ENCODE results near the gene CLNK.

- no peak for TF ChIP-seq CTCF (conservative IDR thresholded peaks at IDR 0.05; ENCODE audit: low read length)
- TF ChIP-seq EZH2phosphoT487 (IDR thresholded peaks at IDR 0.05; ENCODE audit: borderline replicate concordance, low read depth, low read length), result no peak
Measured at GRCh38 chr4:10643600-10644425, 40.8 kb downstream of the CLNK start.

Data from OCI-LY7 (cell line).